ENCODE results near the gene PUS7.
"Not testable (repeated sequence)": the region's sequence is repeated elsewhere in the genome, so short reads cannot be mapped to it uniquely, and the experiment has no call there.

The PUS7 gene

DNA sequence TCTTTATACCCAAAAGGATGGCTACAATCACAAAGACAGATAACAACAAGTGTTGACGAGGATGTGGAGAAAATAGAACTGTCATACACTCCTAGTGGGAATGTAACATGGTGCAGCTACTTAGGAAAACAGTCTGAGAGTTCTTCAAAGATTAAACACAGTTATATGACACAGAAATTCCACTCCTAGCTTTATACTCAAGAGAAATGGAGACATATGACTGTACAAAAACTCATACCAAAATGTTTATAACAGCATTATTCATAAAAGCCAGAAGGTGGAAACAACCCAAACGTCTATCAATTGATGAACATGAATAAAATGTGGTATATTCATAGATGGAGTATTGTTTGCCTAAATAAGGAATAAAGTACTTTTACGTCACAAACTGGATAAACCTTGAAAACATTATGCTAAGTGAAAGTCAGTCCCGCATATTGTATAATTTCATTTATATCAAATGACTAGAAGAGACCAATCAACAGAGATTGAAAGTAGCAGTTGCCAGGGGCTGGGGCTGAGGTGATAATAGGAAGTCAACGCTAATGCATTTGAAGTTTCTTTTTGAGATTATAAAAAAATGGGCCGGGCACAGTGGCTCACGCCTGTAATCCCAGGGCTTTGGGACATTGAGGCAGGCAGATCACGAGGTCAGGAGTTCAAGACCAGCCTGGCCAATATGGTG, 71.8 kb downstream of the PUS7 start:
- no peak for TF ChIP-seq CTCF (IDR thresholded peaks at IDR 0.05; ENCODE audit: insufficient read depth, low read depth, low read length, missing control alignments)
- H3K4me3 ChIP-seq (ENCODE audit: low read depth, low read length): no peak overlapping the region
- no peak for DNase-seq (ENCODE audit: low read depth)

DNA sequence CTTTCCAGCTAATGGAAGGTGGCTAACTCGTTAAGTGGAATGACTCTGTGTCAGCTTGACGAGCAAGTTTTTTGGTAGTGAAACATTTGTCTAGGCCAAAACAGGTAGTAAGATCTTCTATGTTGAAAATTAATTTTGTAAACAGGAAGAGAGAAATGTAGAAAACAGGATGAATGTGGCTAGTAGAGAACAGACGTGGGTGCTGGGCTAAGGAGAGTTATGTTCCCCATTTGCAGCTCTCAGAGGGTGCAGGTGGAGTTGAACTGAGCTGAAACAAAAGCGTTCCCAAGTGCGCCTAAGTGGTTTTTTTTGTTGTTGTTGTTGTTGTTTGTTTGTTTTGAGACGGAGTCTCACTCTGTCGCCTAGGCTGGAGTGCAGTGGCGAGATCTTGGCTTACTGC, 73.9 kb downstream of the PUS7 start:
- peak; percentile 73 for DNase-seq (ENCODE audit: low read depth)
- no peak overlapping the region for H3K4me3 ChIP-seq (ENCODE audit: low read depth, low read length)
- TF ChIP-seq CTCF (IDR thresholded peaks at IDR 0.05; ENCODE audit: insufficient read depth, low read depth, low read length, missing control alignments): no peak

DNA sequence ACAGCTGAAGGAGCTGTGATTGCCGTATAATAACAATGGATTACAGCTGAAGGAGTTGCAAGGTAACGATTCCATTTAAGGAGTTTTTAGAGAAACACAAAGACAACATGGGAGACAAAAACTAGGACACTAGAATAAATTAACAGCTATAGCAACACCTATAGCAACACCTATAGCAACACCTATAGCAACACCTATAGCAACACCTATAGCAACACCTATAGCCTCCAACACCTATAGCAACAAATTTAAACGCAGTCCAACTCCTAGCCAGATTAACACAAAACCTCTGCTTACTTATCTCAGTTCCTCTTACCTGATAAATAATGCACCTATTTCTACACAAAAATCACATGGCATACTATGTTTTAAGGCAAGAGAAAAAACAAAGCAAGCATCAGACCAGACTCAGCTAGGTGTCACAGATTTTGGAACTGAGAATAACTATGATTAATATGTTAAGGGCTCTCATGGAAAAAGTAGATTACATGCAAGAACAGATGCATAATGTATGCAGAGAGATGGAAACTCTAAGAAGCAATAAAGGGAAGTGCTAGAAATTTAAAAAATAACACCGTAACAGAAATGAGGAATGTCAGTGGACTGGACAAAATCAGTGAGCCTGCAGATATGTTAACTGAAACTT, 77.6 kb downstream of the PUS7 start:
- TF ChIP-seq CTCF (IDR thresholded peaks at IDR 0.05; ENCODE audit: insufficient read depth, low read depth, low read length, missing control alignments): no peak
- H3K4me3 ChIP-seq (ENCODE audit: low read depth, low read length): no peak overlapping the region
- peak; percentile 31 for DNase-seq (ENCODE audit: low read depth)

- DNase-seq (ENCODE audit: low read depth); H3K4me3 ChIP-seq (ENCODE audit: low read depth, low read length): not testable (repeated sequence)
Measured at GRCh38 chr7:105442214-105442613, 79.9 kb downstream of the PUS7 start.

GRCh38 chr7:105439174-105439893, 82.7 kb downstream of the PUS7 start:
- no peak for TF ChIP-seq CTCF (IDR thresholded peaks at IDR 0.05; ENCODE audit: insufficient read depth, low read depth, low read length, missing control alignments)
- no peak overlapping the region for H3K4me3 ChIP-seq (ENCODE audit: low read depth, low read length)
- no peak for DNase-seq (ENCODE audit: low read depth)

GRCh38 chr7:105438847-105439173, 83.3 kb downstream of the PUS7 start:
- DNase-seq (ENCODE audit: low read depth): peak; percentile 22
- H3K4me3 ChIP-seq (ENCODE audit: low read depth, low read length): no peak overlapping the region
- no peak for TF ChIP-seq CTCF (IDR thresholded peaks at IDR 0.05; ENCODE audit: insufficient read depth, low read depth, low read length, missing control alignments)

GRCh38 chr7:105438254-105438653, 83.8 kb downstream of the PUS7 start:
- TF ChIP-seq CTCF (IDR thresholded peaks at IDR 0.05; ENCODE audit: insufficient read depth, low read depth, low read length, missing control alignments): no peak
- H3K4me3 ChIP-seq (ENCODE audit: low read depth, low read length): no peak overlapping the region
- no peak for DNase-seq (ENCODE audit: low read depth)

- DNase-seq (ENCODE audit: low read depth); H3K4me3 ChIP-seq (ENCODE audit: low read depth, low read length): not testable (repeated sequence)
Measured at GRCh38 chr7:105437356-105437755, 84.7 kb downstream of the PUS7 start.

Measured in GM12865 (cell line).